ENCODE data around the gene NRXN2.

NRXN2 gene

GRCh38 chr11:64590763-64591221, 132.2 kb downstream of the NRXN2 start, which contains the start of gene SLC22A12:
Gene SLC22A12 (plus strand): TSS chr11:64591220. CDS start chr11:64591557, 337 bp downstream.
- TF ChIP-seq REST (IDR thresholded peaks at IDR 0.05; ENCODE audit: insufficient read depth in 1 of 2, low read depth in 2 of 2, low read length in 2 of 2) (no peak), SIN3A (IDR thresholded peaks at IDR 0.05; ENCODE audit: borderline replicate concordance, insufficient read depth, low read length) (no peak), POLR2AphosphoS5 (IDR thresholded peaks at IDR 0.05; ENCODE audit: low read depth, low read length) (no peak), TAF1 (IDR thresholded peaks at IDR 0.05; ENCODE audit: borderline replicate concordance, insufficient read depth, low read length) (no peak), FOXP2 (optimal IDR thresholded peaks at IDR 0.05; ENCODE audit: borderline replicate concordance, extremely low read depth, extremely low read length, insufficient read depth) (no peak)

GRCh38 chr11:64588701-64589100, 134.3 kb downstream of the NRXN2 start:
- TF ChIP-seq TAF1 (IDR thresholded peaks at IDR 0.05; ENCODE audit: borderline replicate concordance, insufficient read depth, low read length) (no peak), REST (IDR thresholded peaks at IDR 0.05; ENCODE audit: insufficient read depth in 1 of 2, low read depth in 2 of 2, low read length in 2 of 2) (no peak), SIN3A (IDR thresholded peaks at IDR 0.05; ENCODE audit: borderline replicate concordance, insufficient read depth, low read length) (no peak), FOXP2 (optimal IDR thresholded peaks at IDR 0.05; ENCODE audit: borderline replicate concordance, extremely low read depth, extremely low read length, insufficient read depth) (no peak), POLR2AphosphoS5 (IDR thresholded peaks at IDR 0.05; ENCODE audit: low read depth, low read length) (no peak)

DNA sequence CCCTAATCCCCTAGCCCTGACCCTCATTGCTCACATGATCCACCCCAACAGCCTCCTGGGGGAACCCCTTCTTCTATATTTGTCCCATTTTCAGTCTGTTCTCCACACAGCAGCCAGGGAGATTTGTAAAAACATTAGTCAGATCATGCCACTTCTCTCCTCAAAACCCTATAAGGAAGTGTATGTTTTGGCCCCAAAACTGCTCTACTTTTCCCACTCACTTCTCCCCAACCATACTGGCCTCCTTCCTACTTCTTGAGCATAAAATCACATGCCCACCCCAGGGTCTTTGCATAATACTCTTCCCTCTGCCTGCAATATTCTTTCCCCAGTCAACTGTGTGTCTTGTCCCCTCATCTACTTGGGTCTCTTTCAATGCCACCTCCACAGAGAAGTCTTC, 136.6 kb downstream of the NRXN2 start:
- TF ChIP-seq TAF1 (IDR thresholded peaks at IDR 0.05; ENCODE audit: borderline replicate concordance, insufficient read depth, low read length) (no peak), REST (IDR thresholded peaks at IDR 0.05; ENCODE audit: insufficient read depth in 1 of 2, low read depth in 2 of 2, low read length in 2 of 2) (no peak), SIN3A (IDR thresholded peaks at IDR 0.05; ENCODE audit: borderline replicate concordance, insufficient read depth, low read length) (no peak), FOXP2 (optimal IDR thresholded peaks at IDR 0.05; ENCODE audit: borderline replicate concordance, extremely low read depth, extremely low read length, insufficient read depth) (no peak)

DNA sequence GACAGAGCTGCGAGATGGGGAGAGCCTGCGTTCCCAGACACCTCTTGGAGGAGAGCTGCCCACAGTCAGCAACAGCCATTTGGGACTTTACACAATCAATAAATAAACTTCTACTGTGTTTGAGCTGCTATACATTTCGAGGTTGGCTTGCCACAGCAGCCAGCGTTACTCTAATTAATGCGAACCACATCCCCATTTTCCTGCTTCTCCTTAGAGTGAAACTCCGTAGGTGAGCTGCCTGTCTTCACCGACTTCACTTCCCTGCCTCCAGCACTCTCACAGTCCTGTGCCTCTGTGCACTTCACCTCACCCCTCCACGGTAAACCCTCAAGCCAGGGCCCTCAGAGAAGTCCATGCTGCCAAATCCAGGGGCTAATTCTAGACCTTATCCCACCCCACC, 137.8 kb downstream of the NRXN2 start:
- TF ChIP-seq SIN3A (IDR thresholded peaks at IDR 0.05; ENCODE audit: borderline replicate concordance, insufficient read depth, low read length), result no peak
- TF ChIP-seq REST (IDR thresholded peaks at IDR 0.05; ENCODE audit: insufficient read depth in 1 of 2, low read depth in 2 of 2, low read length in 2 of 2), result no peak
- TF ChIP-seq TAF1 (IDR thresholded peaks at IDR 0.05; ENCODE audit: borderline replicate concordance, insufficient read depth, low read length), result no peak
- TF ChIP-seq POLR2AphosphoS5 (IDR thresholded peaks at IDR 0.05; ENCODE audit: low read depth, low read length), result no peak
- no peak for TF ChIP-seq FOXP2 (optimal IDR thresholded peaks at IDR 0.05; ENCODE audit: borderline replicate concordance, extremely low read depth, extremely low read length, insufficient read depth)
